Hepatocyte (in vitro differentiated cells): ENCODE measurements around the gene RFX8.

Source experiments
- EZH2phosphoT487 ChIP-seq: fragments of 200-600 bp; sonication (generic); IDR thresholded peaks from one replicate; pipeline ENCODE4 v1.6.1; 2018; ENCODE audit warnings: antibody characterized with exemption, mild to moderate bottlenecking, low read depth, moderate library complexity; ENCODE audit not compliant: unreplicated experiment, severe bottlenecking
- TF ChIP-seq, protein P1 (sequence below): fragments of 200-600 bp; sonication (generic); IDR thresholded peaks from 2 replicates; pipeline ENCODE4 v1.5.1; 2016; ENCODE audit warnings: antibody characterized with exemption, mild to moderate bottlenecking; ENCODE audit not compliant: poor library complexity

DNA sequence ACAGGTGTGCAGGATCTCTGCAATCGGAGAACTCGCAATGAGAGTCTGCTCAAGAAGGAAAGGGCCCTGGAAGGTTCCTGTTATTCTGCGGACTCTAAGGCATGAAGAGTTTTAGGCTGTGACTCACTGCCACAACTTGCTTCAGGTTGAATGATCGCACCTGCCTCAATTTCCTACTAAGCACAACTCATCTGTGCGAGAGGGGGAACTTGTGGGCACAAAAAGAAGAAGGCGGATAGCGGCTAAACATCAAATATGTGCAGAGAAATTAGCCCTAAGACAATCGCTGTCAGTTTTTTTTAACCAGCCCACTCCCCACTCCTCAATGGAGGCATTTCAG is 73.6 kb downstream of the RFX8 start:
- no peak for TF ChIP-seq EZH2phosphoT487
- TF ChIP-seq, protein P1, sequence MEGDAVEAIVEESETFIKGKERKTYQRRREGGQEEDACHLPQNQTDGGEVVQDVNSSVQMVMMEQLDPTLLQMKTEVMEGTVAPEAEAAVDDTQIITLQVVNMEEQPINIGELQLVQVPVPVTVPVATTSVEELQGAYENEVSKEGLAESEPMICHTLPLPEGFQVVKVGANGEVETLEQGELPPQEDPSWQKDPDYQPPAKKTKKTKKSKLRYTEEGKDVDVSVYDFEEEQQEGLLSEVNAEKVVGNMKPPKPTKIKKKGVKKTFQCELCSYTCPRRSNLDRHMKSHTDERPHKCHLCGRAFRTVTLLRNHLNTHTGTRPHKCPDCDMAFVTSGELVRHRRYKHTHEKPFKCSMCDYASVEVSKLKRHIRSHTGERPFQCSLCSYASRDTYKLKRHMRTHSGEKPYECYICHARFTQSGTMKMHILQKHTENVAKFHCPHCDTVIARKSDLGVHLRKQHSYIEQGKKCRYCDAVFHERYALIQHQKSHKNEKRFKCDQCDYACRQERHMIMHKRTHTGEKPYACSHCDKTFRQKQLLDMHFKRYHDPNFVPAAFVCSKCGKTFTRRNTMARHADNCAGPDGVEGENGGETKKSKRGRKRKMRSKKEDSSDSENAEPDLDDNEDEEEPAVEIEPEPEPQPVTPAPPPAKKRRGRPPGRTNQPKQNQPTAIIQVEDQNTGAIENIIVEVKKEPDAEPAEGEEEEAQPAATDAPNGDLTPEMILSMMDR: no peak
